Measurements from ENCODE around the gene CLSTN3. TPM values are rescaled to one million over a fixed set of nuclear protein-coding genes. Genes with fewer than 3 reads are reported as not detected.

Gene CLSTN3
- total and polyA plus RNA-seq, 2 of the 13 experiments (the other 11 are each of a cell fraction or from before 2014, with no cell fraction given), result 26.2 to 94.1 TPM

DNA sequence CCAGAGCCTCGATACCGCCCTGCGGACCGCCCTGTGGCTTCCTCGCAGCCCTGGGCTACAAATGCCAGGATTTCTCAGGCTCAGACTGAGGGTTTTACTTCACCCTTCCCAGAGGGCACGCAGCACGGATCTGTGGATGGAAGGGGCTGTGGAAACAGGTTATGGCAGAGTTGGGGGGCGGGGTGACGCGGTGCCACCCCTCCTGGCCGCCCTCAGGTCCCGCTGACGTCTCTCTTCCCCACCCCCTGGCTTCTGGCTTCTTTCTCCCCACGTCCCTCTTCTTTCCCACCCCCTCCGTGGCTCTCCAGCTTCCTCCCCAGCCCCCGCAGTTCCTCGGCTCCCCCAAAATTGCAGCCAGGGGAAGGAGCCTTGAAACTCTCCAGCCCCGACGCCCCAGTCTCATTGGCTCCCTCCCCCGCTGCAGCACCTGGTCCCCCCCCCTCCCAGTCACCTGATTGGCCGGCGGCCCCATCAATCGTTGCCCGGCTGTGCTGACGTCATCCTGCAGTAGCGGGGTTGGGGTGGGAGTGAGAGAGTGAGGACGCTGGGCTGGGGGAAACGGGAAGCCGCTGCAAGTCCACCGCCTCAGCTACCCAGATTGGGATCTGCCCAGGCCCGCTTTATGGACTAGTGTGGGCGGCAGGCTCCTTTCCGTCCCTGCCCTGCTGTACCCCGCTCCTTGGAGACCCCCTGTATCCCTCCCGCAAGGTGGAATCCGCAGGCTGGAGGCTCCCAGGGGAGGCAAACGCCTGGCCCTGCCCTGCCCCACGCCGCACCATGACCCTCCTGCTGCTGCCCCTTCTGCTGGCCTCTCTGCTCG is at the start of gene CLSTN3 (continued):
- no peak for TF ChIP-seq DMTF1 (CRISPR knock-in tag; IDR thresholded peaks at IDR 0.05)
- TF ChIP-seq ZNF761 (CRISPR knock-in tag; conservative IDR thresholded peaks at IDR 0.05), result no peak
- no peak for TF ChIP-seq DNMT1 (CRISPR knock-in tag; IDR thresholded peaks at IDR 0.05)
- TF ChIP-seq, protein P1, sequence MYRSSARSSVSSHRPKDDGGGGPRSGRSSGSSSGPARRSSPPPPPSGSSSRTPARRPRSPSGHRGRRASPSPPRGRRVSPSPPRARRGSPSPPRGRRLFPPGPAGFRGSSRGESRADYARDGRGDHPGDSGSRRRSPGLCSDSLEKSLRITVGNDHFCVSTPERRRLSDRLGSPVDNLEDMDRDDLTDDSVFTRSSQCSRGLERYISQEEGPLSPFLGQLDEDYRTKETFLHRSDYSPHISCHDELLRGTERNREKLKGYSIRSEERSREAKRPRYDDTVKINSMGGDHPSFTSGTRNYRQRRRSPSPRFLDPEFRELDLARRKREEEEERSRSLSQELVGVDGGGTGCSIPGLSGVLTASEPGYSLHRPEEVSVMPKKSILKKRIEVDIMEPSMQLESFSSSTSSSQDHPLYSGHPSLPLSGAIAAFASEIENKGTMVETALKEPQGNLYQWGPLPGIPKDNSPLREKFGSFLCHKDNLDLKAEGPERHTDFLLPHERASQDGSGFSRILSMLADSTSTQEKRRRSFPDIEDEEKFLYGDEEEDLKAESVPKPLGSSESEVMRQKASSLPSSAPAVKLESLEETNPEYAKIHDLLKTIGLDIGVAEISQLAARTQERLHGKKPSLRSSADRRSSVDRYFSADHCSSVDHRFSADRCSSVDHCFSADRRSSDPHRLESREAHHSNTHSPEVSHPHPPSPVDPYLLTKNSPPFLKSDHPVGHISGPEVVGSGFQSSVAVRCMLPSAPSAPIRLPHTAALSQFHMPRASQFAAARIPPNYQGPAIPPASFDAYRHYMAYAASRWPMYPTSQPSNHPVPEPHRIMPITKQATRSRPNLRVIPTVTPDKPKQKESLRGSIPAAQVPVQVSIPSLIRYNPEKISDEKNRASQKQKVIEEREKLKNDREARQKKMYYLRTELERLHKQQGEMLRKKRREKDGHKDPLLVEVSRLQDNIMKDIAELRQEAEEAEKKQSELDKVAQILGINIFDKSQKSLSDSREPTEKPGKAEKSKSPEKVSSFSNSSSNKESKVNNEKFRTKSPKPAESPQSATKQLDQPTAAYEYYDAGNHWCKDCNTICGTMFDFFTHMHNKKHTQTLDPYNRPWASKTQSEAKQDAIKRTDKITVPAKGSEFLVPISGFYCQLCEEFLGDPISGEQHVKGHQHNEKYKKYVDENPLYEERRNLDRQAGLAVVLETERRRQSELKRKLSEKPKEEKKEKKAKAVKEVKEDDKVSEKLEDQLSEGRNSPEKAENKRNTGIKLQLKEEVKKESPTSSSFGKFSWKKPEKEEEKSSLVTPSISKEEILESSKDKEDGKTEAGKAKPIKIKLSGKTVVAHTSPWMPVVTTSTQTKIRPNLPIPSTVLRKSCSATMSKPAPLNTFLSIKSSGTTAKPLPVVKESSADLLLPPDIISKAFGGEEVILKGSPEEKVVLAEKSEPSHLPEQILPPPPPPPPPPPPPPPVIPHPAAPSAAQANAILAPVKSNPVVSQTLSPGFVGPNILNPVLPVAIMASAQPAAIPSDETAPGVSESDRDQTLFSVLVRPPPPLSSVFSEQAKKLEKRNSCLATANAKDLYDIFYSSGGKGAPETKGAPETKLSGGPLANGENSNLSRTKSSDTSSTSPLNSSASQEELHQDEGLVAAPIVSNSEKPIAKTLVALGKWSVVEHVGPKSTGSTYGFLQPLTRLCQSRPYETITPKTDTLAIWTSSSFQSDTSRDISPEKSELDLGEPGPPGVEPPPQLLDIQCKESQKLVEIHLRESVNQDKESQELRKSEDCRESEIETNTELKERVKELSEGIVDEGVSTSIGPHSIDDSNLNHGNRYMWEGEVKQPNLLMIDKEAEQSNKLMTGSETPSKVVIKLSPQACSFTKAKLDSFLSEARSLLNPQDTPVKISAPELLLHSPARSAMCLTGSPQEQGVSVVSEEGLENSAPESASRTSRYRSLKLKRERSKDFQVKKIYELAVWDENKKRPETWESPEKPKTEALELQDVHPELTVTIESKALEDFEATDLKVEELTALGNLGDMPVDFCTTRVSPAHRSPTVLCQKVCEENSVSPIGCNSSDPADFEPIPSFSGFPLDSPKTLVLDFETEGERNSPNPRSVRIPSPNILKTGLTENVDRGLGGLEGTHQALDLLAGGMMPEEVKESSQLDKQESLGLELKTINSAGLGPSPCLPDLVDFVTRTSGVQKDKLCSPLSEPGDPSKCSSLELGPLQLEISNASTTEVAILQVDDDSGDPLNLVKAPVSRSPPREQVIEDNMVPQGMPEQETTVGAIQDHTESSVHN (CRISPR knock-in tag; IDR thresholded peaks at IDR 0.05), result no peak
- no peak for TF ChIP-seq ZBTB34 (CRISPR knock-in tag; IDR thresholded peaks at IDR 0.05)
- TF ChIP-seq KAT7 (CRISPR knock-in tag; IDR thresholded peaks at IDR 0.05; ENCODE audit: borderline replicate concordance), result peak; percentile 49; the same call in 1 of the 2 replicates
- no peak for TF ChIP-seq IRX3 (CRISPR knock-in tag; IDR thresholded peaks at IDR 0.05; ENCODE audit: borderline replicate concordance, low read depth)
- no peak for TF ChIP-seq ARHGAP35 (CRISPR knock-in tag; IDR thresholded peaks at IDR 0.05; ENCODE audit: borderline replicate concordance)
- no peak for TF ChIP-seq NPAS2 (CRISPR knock-in tag; IDR thresholded peaks at IDR 0.05; ENCODE audit: borderline replicate concordance)
- TF ChIP-seq MXI1 (IDR thresholded peaks at IDR 0.05; ENCODE audit: borderline replicate concordance, low read depth, low read length), result no peak
- TF ChIP-seq NFIC (IDR thresholded peaks at IDR 0.05; ENCODE audit: low read length), result no peak

Measured in HepG2 (cell line).